Choroid plexus epithelial cell (primary cell): Measurements from ENCODE around the gene HPS4.
A peak's percentile ranks its signal among the peaks of the same experiment; 100 is the strongest.
"Not testable (repeated sequence)": the region's sequence is repeated elsewhere in the genome, so short reads cannot be mapped to it uniquely, and the experiment has no call there.

Experiments
- DNase-seq: peaks from one replicate; pipeline ENCODE4 v3.0.0-alpha.2; 2010; ENCODE audit warnings: low read depth
- H3K4me3 ChIP-seq: 2 replicates; pipeline ENCODE4 v1.5.1; 2011; ENCODE audit warnings: low read depth, mild to moderate bottlenecking, control low read depth, low read length, moderate library complexity
- TF ChIP-seq, protein P1 (sequence below): conservative IDR thresholded peaks from 2 replicates; pipeline ENCODE4 v1.5.1; 2011; ENCODE audit warnings: low read depth, mild to moderate bottlenecking, control low read depth, inconsistent platforms, low read length, moderate library complexity

The HPS4 gene

DNA sequence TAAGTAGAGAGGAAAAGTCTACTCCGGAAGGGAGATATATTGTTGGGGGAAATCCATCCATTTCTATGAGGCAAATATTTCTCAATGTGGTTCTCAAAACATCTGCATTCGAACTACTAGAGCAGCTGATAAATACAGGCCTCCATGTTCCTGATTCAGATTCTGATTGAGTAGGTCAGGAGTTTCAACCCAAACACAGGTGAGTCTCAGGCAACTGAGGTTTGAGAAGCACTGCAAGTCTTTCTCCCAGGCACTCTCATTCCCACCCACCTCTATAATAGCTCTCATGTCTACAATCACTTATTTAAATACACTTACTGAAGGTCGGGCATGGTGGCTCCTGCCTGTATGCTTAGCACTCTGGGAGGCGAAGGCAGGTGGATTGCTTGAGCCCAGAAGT, 69.2 kb downstream of the HPS4 start:
- H3K4me3 ChIP-seq: no peak overlapping the region
- DNase-seq: no peak
- TF ChIP-seq, protein P1, sequence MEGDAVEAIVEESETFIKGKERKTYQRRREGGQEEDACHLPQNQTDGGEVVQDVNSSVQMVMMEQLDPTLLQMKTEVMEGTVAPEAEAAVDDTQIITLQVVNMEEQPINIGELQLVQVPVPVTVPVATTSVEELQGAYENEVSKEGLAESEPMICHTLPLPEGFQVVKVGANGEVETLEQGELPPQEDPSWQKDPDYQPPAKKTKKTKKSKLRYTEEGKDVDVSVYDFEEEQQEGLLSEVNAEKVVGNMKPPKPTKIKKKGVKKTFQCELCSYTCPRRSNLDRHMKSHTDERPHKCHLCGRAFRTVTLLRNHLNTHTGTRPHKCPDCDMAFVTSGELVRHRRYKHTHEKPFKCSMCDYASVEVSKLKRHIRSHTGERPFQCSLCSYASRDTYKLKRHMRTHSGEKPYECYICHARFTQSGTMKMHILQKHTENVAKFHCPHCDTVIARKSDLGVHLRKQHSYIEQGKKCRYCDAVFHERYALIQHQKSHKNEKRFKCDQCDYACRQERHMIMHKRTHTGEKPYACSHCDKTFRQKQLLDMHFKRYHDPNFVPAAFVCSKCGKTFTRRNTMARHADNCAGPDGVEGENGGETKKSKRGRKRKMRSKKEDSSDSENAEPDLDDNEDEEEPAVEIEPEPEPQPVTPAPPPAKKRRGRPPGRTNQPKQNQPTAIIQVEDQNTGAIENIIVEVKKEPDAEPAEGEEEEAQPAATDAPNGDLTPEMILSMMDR: no peak

DNA sequence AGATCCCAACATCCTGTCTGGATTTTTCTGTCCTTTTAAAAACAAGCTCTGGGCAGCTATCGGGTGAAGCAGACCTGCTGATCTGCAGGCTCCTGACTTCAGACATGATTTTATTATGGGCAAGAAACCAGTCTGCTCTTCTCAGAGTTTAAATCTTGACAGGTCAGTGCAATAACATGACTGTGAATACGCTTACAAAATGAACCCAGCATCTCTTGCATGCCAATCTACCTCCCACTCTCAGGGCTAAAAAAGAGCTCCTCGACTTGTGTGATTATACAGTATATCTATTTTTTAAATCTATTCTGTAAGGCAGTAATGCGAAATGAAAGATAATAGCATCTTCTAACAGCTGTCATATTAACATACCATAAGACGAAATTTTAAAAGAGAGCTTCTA, 73.2 kb downstream of the HPS4 start:
- DNase-seq: no peak
- H3K4me3 ChIP-seq: no peak overlapping the region
- TF ChIP-seq, protein P1: no peak

DNA sequence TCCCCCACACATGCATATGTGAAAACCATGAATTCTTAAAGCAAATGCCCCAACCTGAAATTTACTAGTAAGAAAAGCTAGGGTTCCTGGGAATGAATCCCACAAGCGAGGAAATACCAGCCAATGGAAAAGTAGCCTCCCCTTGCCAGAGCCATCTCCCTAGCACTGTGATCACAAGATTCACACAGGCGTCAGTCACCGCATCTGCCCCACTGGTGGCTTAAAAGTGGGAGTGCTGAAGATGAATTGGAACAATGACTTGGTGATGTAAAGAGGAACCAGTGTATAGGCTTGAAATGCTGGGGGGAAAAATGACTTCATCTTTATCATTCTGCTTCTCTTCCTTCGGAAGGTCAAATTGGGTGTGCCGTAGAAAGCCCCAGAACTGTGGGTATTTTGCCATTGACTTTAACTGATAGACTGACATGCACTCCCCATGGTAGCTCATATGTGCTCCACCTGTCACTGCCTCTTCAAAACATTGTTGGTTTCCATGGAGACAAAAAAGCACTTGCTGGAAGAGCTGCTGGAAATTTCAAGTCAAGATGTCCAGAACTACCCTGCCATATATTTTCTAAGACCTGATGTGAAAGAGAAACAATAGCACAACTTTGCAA, 73.8 kb downstream of the HPS4 start:
- H3K4me3 ChIP-seq: no peak overlapping the region
- DNase-seq: no peak
- TF ChIP-seq, protein P1: no peak

- not testable (repeated sequence) for H3K4me3 ChIP-seq, DNase-seq
These were observed 74.9 kb downstream of the HPS4 start for GRCh38 chr22:26408562-26409220.

DNA sequence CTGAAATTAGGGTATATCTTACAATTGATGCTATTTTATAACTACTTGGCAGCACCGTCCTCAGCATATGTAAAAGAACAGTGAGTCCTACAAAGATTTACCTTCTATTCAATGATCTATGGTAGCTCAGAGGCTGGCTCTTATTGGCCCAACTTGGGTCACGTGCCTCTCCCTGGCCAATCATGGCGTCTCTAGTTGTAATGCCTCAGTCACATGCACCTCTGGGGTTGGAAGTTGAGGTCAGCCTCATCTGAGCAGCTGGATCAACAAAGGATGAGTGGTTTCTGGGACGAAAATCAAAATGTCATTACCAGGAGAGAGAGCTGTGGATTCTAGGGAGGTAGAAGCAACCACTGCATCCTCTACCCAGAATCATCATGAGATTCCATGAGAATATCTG, 77.5 kb downstream of the HPS4 start:
- H3K4me3 ChIP-seq: no peak overlapping the region
- TF ChIP-seq, protein P1: no peak
- DNase-seq: peak; percentile 34

GRCh38 chr22:26404851-26405421, 78.6 kb downstream of the HPS4 start:
- no peak for DNase-seq
- TF ChIP-seq, protein P1: no peak
- no peak overlapping the region for H3K4me3 ChIP-seq

GRCh38 chr22:26401726-26402125, 81.9 kb downstream of the HPS4 start:
- no peak for DNase-seq
- no peak overlapping the region for H3K4me3 ChIP-seq
- TF ChIP-seq, protein P1: no peak
